Measurements from ENCODE around the gene DSCAML1. TPM values are rescaled to one million over a fixed set of nuclear protein-coding genes. Genes with fewer than 3 reads are reported as not detected.

Gene DSCAML1
- total RNA-seq, 1 experiment from 2014 or later = not detected

DNA sequence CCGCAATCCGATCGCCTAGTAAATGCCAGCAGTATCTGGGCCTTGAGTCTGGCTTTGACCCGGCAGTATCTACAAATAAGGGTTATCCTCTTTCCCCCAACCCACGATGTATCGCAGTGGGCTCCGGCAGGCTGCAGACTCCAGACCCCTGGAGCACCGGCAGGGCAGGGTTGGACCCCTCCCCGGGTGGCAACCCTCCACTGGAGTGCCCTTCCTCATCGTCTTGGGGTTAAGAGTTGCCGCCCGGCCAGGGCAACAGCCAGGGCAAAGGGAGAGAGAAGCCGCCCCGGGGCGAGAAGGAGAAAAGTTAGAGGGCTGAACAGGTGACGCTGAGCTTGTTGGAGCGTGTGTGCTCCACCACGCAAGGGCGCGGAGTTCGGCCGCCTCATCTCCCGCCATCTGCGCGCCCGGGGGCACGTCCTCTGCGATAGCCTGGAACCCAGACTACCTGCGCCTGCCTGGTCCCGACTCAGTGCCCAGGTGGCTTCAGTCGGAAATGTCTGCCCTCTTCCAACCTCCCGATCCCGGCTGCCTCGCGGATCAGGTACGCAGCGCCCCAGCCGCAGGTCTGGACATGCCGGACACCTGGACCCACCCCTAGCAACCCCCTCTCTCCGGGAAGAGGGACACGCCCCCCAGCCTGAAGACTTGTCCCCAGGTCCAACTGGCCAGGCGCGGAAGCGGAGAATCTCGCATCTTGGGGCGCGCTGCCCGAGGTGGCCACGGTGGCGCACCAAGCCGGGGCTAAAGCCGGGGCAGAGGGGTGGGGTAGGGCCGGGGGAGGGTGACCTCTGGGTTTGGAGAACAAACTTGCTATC is 1.2 kb downstream of the DSCAML1 start:
- no peak for DNase-seq (ENCODE audit: low read depth)

DNA sequence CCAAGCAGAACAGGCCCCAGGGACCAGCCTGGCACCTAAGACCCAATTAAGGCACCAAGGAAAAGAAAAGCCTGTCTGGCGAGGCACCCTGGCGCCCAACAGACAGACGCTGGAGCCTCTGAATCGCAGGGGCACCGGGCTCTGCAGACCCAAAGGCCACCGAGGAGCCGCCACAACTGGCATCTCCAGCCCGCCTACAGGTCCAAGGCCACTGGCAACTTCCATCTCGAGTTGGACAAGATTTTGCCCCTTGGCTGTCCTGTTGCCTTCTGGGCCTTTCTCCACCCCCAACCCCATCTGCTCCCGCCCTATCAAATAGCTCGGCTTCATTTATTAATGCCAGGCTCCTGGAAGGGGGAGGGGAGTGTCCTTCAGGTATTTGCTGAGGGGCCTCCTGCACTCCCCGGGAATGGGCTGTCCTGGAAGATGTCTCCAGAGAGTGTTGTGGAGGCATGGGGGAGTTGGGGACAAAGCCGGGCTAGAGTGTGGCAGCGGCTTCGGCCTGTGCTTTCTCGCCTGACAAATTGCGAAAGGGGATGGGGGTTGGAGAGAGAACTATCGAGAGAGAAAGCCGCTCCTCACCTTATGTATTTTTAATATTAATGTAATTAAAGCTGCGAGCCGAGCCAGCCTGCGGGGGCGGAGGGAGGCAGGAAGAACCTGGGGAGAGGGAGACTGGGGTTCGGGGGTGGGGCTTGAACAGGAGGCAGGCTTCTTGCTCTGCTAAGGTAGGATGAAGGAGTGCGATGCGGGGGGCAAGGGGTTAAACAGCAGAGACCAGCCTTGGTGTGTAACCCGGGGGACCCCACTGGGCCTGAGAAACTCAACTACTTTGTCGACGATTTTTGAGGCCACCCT is 2.0 kb downstream of the DSCAML1 start:
- no peak for DNase-seq (ENCODE audit: low read depth)

DNA sequence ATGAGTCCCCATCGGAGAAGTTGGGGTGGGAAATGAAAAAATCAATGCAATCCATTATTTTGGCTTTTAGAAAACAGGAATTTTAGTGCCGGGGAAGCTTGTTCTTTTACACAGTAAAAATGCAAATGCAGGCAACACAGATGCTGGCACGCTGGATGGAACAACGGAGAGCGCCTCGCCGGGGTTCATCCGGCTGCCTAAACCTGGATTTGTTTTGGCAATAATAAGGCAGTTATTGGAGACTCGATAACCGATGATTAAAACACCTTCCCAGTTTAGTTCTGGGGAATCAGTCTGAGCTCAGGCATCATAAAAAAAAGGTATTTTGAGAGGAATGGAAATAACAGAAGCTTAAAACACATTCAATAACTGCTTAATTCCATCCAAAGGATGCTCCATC is 2.9 kb downstream of the DSCAML1 start:
- no peak for DNase-seq (ENCODE audit: low read depth)

DNA sequence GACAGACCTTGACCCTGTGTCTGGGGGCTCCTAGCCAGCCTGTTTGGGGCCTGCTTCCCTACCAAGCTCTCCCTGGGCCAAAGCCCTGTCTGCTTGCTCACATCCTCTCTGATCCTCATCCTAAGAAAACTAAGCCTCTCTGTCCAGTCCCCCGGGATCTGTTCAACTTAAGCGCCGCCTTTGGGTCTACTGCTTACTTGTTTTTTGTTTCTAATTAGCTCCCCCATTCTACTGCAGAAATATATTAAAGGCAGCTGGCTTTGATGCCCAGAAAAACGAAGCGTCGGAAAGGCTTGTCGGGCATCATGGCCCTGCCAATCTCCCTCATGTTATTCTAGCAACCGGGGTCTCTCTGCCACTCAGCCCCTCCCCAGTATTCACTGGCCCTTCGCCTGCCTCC is 3.4 kb downstream of the DSCAML1 start:
- DNase-seq (ENCODE audit: low read depth) = no peak

DNA sequence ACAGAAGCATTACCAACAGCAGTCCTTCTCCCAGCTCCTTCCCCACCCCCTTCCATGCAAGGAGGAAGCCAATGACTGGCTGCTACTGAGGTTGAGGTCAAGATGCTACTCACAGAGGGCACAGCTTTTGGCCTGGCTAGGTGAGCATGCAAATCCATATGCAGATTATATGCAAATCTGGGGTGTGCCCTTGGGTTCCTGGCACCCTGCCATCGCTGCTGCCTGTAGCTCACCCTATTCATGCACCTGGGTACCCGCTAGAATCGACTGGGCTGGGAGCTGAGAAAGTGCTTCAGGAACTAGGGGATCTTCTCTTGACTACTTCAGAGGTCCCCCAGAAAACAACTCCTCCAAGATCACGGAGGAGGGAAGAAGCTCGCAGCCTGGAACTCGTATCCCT is 4.0 kb downstream of the DSCAML1 start:
- no peak for DNase-seq (ENCODE audit: low read depth)

DNA sequence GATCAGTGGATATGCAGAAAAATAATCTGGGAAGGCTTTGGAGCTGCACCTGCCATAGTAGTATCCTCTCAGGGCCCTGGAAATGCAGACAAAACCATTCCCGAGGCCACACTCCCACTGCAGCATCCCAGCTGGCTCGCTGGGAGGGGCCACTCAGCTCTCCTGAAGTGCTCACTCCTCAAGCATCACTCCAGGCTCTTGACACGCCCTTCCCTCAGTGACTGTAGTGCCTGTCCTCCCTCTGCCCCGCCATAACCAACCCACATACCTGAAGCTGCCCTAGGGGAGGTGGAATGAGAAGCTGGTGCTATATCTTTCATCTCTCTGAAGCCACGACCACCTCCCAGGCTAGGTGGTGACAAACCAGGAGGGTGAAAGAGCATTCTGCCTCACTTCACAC is 4.8 kb downstream of the DSCAML1 start:
- DNase-seq (ENCODE audit: low read depth) = no peak

DNA sequence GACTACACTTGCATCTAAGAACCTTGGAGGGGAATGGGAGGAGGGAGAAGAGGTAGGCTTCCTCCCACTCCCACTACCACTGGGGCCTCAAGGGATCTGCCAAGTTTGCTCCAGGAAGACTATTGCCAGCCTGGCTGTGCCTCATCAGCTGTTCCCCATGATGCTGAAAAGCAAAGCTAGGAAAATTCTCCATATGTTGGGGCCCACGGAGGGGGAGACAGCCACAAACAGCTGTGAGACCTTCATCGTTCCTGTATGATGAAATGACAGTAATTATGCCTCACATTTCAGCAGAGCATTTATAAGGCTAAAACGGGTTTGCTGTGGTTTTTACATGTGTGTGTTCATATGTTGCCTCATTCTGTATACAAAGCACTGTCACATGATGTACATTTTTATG is 6.7 kb downstream of the DSCAML1 start:
- no peak for DNase-seq (ENCODE audit: low read depth)

DNA sequence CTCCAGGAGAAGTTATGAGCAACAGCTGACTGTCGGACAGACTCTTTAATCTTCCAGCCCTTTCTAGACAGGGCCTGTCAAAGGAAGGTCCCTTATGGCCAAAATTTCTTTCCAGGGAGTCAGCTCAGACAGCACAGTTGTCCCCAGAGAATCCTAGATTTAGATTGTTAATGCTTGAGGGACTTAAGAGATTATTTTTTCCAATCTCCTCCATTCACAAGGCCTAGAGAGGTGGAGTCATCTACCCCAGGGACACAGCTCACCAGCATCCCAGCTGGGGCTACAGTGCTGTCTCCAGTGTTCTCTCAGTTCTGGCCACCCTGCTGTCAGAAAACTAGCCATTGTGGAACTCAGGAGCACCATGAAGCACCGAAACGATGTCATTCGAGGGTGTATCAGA is 7.8 kb downstream of the DSCAML1 start:
- DNase-seq (ENCODE audit: low read depth) = no peak

DNA sequence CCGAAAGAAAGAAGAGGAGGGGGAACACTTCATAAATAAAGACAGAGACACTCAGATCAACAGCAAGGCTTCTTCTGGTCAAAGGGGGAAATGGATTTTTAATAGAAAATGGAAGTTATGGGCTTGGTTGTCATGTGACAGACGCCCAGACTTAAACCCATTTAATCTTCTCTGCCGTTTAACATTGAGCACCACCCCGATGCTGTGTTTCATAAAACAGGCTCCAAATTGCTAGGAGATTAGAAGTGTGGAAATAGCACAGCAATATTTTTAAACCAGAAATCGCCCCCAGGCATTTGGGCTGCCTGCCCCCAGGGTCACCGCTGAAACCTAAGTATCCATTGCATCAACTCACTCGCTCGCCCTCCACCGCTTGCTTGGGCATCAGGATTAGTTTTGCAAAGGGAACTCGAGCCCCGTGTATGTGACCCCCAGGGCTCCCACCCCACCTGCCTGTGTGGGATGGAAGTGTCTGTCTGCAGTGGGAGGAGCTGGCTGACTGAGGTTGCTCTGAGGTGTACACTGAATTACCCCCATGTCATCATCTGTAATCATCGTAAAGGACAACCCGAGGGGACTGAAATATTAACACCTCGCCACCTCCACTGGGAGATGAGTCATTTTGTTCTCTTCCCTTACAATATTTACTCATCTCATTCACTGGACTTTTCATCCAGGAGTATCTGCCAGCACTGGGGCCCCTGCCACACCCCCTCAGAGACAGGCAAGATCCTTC is 10.7 kb downstream of the DSCAML1 start:
- no peak for DNase-seq (ENCODE audit: low read depth)

DNA sequence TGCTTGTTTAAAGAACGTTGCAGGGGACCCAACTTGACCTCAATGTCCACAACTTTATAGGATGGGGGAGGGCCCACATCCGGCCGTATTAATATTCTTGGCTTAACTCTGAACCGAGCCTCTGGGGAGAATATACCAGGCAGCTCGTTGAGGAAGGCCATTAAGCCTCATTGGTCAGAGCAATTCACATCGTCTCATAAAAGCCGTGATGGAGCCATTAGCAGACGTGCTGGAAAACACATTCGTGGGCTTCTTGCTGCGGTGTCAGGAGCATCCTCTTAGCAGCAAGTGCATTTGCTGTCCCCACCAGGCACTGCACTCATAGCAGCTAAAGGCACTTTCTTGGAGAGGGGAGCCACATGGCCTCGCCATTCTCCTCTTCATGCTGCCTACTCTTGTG is 14.9 kb downstream of the DSCAML1 start:
- no peak for DNase-seq (ENCODE audit: low read depth)

DNA sequence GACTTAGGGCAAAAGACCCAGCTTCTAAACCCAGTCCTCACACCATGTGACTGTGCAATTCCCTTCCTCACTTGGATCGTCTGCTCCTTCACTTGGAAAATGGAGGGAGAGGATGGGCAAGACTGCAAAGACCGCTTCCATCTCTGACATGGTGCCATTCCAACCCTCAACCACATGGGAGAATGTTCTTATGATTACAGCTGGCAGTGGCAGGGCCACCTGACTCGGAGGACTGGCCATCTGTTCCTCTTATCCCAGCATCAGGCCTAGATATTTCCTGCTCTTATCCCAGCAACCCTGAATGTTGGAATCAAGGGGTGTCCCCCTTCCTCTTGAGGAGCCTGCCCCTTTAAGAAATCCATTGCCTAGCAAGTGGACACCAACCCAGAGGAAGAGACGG is 15.4 kb downstream of the DSCAML1 start:
- DNase-seq (ENCODE audit: low read depth) = no peak

DNA sequence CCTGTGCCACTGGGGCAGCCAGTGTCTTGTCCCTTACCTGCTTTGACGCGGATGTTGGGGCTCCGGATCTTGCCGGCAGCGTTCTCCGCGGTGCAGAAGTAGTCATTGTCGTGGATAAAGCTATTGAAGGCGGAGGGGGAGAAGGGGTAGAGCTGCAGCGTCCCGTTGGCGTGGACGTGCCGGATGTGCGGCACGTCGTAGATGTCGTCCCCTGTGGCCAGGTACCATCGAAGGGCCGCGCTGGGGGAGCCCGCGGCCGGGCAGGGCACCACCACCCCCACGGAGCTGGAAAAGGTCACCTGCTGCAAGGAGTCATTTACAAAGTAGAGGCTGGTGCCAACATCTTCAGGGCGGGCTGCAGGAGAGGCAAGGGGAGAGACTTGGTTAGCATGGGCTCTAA is 16.6 kb downstream of the DSCAML1 start:
- no peak for DNase-seq (ENCODE audit: low read depth)

DNA sequence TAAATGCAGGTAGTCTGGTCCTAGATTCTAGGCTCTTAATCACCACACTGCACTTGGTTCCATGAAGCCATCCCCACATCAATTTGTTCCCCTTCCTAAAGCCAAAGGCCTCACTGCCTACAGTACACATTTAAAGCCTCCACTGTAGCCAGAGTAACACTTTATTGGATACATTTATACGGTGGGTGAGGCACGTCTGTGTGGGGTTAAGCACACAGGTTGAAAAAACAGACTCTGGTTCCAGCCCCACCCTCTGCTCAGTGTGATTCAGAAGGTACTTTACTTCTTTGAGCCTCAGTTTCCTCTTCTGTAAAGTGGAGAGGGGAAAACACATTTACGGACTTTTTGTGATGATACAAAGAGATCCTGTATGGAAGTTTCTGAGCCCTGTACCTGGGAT is 22.5 kb downstream of the DSCAML1 start:
- DNase-seq (ENCODE audit: low read depth) = no peak

DNA sequence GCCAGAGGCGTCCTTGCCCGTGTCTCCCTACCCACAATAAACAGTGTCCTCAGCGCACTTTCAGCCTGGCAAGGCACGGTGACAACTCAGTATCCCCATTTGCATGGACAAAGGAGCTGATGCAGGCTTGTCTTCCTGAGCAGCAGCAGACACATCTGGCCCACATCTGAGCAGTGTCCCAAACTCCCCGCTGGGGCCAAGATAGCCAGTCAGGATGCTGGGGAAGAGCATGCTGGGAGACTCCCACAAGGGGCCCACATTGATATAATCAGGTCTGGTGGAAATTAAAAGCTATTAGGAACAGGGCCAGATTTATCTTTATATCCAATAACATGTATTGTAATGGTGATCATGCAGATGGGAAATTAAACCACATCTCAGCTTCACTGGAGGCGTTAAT is 24.7 kb downstream of the DSCAML1 start:
- no peak for DNase-seq (ENCODE audit: low read depth)

DNA sequence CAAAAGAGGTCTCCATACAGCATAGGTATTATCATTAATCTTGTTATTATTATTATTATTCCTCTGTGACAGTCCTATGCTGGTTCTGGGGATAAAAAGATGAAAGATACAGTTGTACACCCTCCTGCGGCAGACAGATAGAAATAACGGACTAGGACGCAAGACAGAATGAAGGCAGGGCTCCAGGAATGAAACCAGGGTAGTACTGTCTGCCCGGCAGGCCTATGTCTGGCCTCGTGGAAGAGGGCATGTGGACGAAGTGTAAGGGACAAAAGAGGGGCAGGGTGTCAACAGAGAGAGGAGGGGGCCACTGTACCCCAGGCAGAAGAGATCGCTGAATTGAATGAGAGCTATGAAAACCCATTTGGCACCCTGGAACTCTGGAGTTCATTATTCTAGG is 25.2 kb downstream of the DSCAML1 start:
- no peak for DNase-seq (ENCODE audit: low read depth)

DNA sequence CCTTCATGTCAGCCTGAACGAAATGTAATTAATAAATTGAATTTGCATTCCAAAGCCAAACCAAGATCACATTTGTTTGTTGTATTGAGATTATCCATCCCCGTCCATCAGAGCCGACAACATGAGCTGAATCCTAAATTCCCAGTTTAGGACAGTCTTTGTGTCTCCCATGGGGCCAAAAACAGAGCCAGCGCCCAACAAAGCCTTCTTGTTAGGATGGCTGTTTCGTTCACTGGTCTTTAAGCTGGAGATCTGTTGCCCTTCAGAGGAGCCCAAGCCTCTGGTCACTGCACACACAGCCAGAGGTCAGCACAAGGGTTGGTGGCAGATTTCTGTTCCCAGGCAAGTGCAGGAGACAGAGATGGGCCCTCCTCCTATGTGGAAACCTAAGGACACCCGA is 25.8 kb downstream of the DSCAML1 start:
- no peak for DNase-seq (ENCODE audit: low read depth)

DNA sequence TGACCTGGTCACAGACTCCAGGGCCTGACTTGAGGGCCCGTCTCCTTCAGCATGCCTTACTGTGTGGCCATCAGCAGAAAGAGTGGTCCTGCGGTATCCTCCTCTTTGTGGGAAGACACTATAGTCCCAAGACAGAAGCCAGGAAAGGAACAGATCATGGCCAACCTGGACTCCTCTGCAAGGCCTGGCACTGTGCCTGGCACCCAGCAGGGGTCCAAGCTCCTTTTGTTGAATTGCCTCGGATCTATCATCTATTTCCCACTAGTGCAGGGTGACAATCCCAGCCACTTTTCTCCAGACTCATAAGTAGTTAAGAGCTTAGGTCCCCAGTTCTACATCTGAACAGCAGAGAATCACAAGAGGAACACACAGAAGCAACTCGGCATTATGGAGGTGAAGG is 27.0 kb downstream of the DSCAML1 start:
- DNase-seq (ENCODE audit: low read depth) = no peak

DNA sequence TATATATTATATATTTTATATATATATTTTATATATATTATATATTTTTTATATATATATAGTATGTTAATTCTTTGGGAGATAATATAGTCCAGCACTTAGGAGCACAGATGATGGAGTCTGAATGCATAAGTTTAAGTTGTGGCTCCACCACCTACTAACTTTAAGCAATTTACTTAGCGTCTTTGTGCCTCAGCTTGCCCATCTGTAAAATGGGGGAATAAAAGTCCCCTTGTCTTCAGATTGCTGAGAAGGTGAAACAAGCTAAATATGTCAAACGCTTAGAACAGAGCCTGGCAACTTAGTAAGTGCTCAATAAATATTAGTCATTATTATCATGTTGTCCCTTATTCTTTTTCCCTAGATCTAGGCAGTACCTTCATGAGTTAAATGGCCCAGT is 27.5 kb downstream of the DSCAML1 start:
- DNase-seq (ENCODE audit: low read depth) = no peak

DNA sequence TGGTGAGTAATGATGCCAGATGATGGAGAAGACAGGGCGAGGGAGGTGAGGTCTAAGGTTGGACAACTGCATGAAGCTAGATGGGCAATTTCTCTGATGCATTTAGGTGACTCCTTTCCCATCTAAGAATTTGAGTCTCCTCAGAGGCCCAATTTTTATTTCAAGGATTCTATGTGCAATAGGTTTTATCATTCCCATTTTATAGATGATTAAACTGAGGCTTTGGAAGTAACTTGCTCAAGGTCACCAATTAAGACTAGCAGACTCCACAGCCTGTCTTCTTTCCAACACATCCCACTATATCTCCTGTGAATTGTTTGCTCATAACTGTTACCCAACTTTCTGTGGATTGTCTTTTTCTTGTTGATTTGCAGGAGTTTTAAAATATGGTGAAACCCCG is 28.5 kb downstream of the DSCAML1 start:
- no peak for DNase-seq (ENCODE audit: low read depth)

DNA sequence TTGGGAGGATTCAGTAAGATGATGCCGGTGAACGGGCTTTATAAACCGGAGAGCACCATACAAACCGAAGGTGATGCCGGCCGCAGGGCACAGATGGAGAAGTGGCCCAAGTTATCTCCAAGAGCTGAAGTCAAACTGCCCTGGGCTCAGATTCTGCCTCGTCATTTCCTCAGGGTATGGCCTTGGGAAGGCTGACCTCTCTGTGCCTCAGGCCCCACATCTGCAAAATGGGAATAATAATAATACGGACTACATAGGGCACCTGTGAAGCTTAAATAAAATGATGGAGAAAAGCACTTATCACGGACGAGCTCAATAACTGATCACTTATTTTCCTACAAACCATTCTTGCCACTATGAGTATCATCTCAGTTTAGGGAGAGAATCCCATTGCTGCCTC is 29.9 kb downstream of the DSCAML1 start:
- DNase-seq (ENCODE audit: low read depth) = no peak

DNA sequence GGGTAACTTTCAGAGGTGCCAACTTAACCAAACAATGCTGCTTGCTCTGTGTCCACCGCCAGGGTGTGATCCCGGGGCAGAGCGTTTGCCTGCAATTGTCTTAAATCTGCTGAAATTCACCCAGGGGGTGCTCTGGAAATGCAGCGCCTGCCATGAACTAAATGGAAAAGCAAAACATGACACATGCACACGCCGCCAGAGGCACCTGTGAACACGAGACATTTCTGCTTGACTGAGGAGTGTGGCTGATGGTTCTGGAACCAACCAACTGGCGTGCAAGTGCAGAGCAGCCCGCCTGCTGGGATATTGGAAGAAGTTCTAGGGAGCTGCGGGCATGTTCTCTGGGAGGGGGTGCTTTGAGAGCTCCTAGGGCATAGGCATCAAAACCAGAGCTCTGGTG is 30.4 kb downstream of the DSCAML1 start:
- DNase-seq (ENCODE audit: low read depth) = no peak

DNA sequence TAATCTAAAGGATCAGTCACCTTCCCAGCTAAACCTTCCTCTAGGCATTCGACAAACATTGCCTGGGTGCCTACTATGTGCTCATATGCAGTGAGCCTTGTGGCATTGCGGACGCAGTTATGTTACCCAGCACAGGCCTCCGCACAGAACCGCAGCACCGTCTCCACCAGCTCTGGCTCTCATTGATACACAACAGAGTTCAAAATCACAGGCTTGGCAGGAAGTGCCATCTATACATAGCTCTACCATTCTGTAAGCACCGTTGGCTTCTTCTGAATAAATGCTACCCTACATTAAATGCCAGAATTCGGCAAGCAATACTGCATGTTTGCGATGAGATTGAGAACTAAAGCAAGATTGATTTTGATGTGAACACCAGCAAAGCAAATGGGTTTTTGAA is 31.0 kb downstream of the DSCAML1 start:
- DNase-seq (ENCODE audit: low read depth) = no peak

All from HT1080 (cell line).